CD8-positive, alpha-beta memory T cell (primary cell): ENCODE data around the gene CSNK1G1. TPM values are rescaled to one million over a fixed set of nuclear protein-coding genes. Genes with fewer than 3 reads are reported as not detected.

Experiments used
- CTCF ChIA-PET: fragments of 350-600 bp; sonication (Branson Sonifier 250); formaldehyde crosslinking; loops from one replicate; lab custom pipeline; 2021; ENCODE audit warnings: antibody characterized with exemption; lab: Charles Lee
- POLR2A ChIA-PET: fragments of 350-600 bp; sonication (Branson Sonifier 250); formaldehyde crosslinking; loops from one replicate; lab custom pipeline; 2021; ENCODE audit warnings: antibody characterized with exemption; lab: Charles Lee
- DNase-seq, 5 donors: peaks; one replicate each; pipeline versions ENCODE4 v3.0.0 to v3.0.0-alpha.2; 2020 to 2022; ENCODE audit warnings: mixed read lengths in 1 of 5
- H3K27ac ChIP-seq: one replicate; pipeline ENCODE4 v1.7.0; 2013; ENCODE audit warnings: low read depth, mild to moderate bottlenecking, low read length, moderate library complexity
- H3K27me3 ChIP-seq: 2 replicates; pipeline ENCODE4 v1.7.0; 2013; ENCODE audit warnings: low read length, mild to moderate bottlenecking; ENCODE audit not compliant: insufficient read depth, poor library complexity, severe bottlenecking
- H3K36me3 ChIP-seq: 2 replicates; pipeline ENCODE4 v1.7.0; 2013; ENCODE audit warnings: mild to moderate bottlenecking, low read length, moderate library complexity; ENCODE audit not compliant: insufficient read depth
- H3K4me1 ChIP-seq: 2 replicates; pipeline ENCODE4 v1.7.0; 2013; ENCODE audit warnings: mild to moderate bottlenecking, low read length, moderate library complexity; ENCODE audit not compliant: insufficient read depth
- H3K4me3 ChIP-seq: 2 replicates; pipeline ENCODE4 v1.7.0; 2013; ENCODE audit warnings: mild to moderate bottlenecking, low read length
- H3K9me3 ChIP-seq: 2 replicates; pipeline ENCODE4 v1.7.0; 2013; ENCODE audit warnings: mild to moderate bottlenecking, low read length
- H3K27ac Mint-ChIP-seq, 8 donors: one replicate each; pipeline ENCODE4 v1.8.0; 2020 to 2021; ENCODE audit warnings: mixed read lengths in 8 of 8, mild to moderate bottlenecking in 6 of 8, inconsistent platforms in 3 of 8, moderate library complexity in 3 of 8
- H3K27me3 Mint-ChIP-seq, 2 donors: one replicate each; pipeline ENCODE4 v1.8.0; 2020 to 2021; ENCODE audit warnings: mixed read lengths in 2 of 2, mild to moderate bottlenecking in 1 of 2, moderate library complexity in 1 of 2
- H3K36me3 Mint-ChIP-seq, 3 donors: one replicate each; pipeline ENCODE4 v1.8.0; 2020 to 2021; ENCODE audit warnings: mixed read lengths in 3 of 3, inconsistent platforms in 1 of 3, mild to moderate bottlenecking in 1 of 3
- H3K4me1 Mint-ChIP-seq, 3 donors: one replicate each; pipeline ENCODE4 v1.8.0; 2020 to 2021; ENCODE audit warnings: mixed read lengths in 3 of 3, inconsistent platforms in 1 of 3, mild to moderate bottlenecking in 1 of 3
- H3K4me3 Mint-ChIP-seq, 7 donors: one replicate each; pipeline ENCODE4 v1.8.0; 2020 to 2021; ENCODE audit warnings: mixed read lengths in 7 of 7, mild to moderate bottlenecking in 6 of 7, moderate library complexity in 4 of 7, inconsistent platforms in 2 of 7
- H3K9me3 Mint-ChIP-seq, 5 donors: one replicate each; pipeline ENCODE4 v1.8.0; 2020 to 2022; ENCODE audit warnings: mixed read lengths in 5 of 5, mild to moderate bottlenecking in 3 of 5, moderate library complexity in 2 of 5, inconsistent platforms in 1 of 5
- polyA plus RNA-seq: library from polyadenylated mRNA; unstranded; fragments of 300-500 nt; fragmentation: Illumina TruSeq; gene quantifications from one replicate; pipeline ENCODE4 v1.2.3, GENCODE V29; 2021
- total RNA-seq, 2 experiments: library from RNA; stranded (reverse); gene quantifications; one replicate each; pipeline ENCODE4 v1.2.3, GENCODE V29; 2021

Gene CSNK1G1
- total and polyA plus RNA-seq, 3 experiments from 2014 or later = 15.5 to 27.0 (median 25.6) TPM

GRCh38 chr15:64247535-64247905 lies 108.5 kb downstream of the CSNK1G1 start:
- Mint-ChIP-seq H3K9me3 (no peaks in the 10 kb centered on the region), H3K27me3 (no peaks in the 10 kb centered on the region), H3K4me3 (peak overlapping the region in 1 of 7 donors; percentile 1), H3K27ac (peak overlapping the region in 7 of 8 donors; percentile 31 to 80 (median 58)), H3K36me3 (peaks cover 10 to 17% (median 16%) of the 10 kb centered on the region in 3 donors), H3K4me1 (peaks cover 34 to 63% (median 62%) of the 10 kb centered on the region in 3 donors)
- POLR2A ChIA-PET = no interaction called here
- Histone ChIP-seq H3K4me3 (no peak overlapping the region), H3K36me3 (no peaks in the 10 kb centered on the region), H3K27ac (peak overlapping the region; percentile 60), H3K27me3 (no peaks in the 10 kb centered on the region), H3K9me3 (no peaks in the 10 kb centered on the region), H3K4me1 (peaks cover 12% of the 10 kb centered on the region)
- DNase-seq = no peak
- CTCF ChIA-PET = interaction anchor here (1.1 kb wide), 1 partner anchor 12 kb away, joined by 4 read pairs; no protein-coding TSS in a partner anchor

GRCh38 chr15:64246364-64247189 lies 109.4 kb downstream of the CSNK1G1 start:
- Histone ChIP-seq H3K4me1 (peaks cover 10% of the 10 kb centered on the region), H3K27me3 (no peaks in the 10 kb centered on the region), H3K9me3 (no peaks in the 10 kb centered on the region), H3K27ac (peak overlapping the region; percentile 60), H3K4me3 (no peak overlapping the region), H3K36me3 (no peaks in the 10 kb centered on the region)
- Mint-ChIP-seq H3K4me1 (peaks cover 36 to 66% (median 54%) of the 10 kb centered on the region in 3 donors), H3K9me3 (peaks cover 0 to 5% (median 0%) of the 10 kb centered on the region in 5 donors), H3K27me3 (no peaks in the 10 kb centered on the region), H3K36me3 (peaks cover 16 to 19% (median 17%) of the 10 kb centered on the region in 3 donors), H3K4me3 (peak overlapping the region in 2 of 7 donors; percentile 6 to 14), H3K27ac (peak overlapping the region in 5 of 8 donors; percentile 40 to 88 (median 73))
- DNase-seq = no peak
- ChIA-PET POLR2A (no interaction called here), CTCF (interaction anchor here (1.1 kb wide), 1 partner anchor 13 kb away, joined by 4 read pairs; no protein-coding TSS in a partner anchor)

GRCh38 chr15:64245405-64245804 lies 110.6 kb downstream of the CSNK1G1 start:
- H3K27me3 Mint-ChIP-seq = no peaks in the 10 kb centered on the region
- Histone ChIP-seq H3K4me3 (no peak overlapping the region), H3K9me3 (no peaks in the 10 kb centered on the region), H3K27me3 (no peaks in the 10 kb centered on the region), H3K27ac (no peak overlapping the region), H3K4me1 (peaks cover 5% of the 10 kb centered on the region), H3K36me3 (no peaks in the 10 kb centered on the region)
- POLR2A ChIA-PET = no interaction called here
- H3K36me3 Mint-ChIP-seq = peaks cover 12 to 21% (median 14%) of the 10 kb centered on the region in 3 donors
- peaks cover 30 to 65% (median 52%) of the 10 kb centered on the region in 3 donors for H3K4me1 Mint-ChIP-seq
- DNase-seq = no peak
- H3K4me3 Mint-ChIP-seq = no peak overlapping the region
- CTCF ChIA-PET = no interaction called here
- peak overlapping the region in 2 of 8 donors; percentile 62 to 80 for H3K27ac Mint-ChIP-seq
- H3K9me3 Mint-ChIP-seq = peaks cover 0 to 6% (median 0%) of the 10 kb centered on the region in 5 donors

GRCh38 chr15:64237677-64238076 lies 118.3 kb downstream of the CSNK1G1 start:
- Mint-ChIP-seq H3K4me1 (peaks cover 24 to 54% (median 48%) of the 10 kb centered on the region in 3 donors), H3K9me3 (peaks cover 0 to 6% (median 0%) of the 10 kb centered on the region in 5 donors), H3K4me3 (no peak overlapping the region), H3K27ac (no peak overlapping the region), H3K27me3 (no peaks in the 10 kb centered on the region), H3K36me3 (peaks cover 1 to 13% (median 3%) of the 10 kb centered on the region in 3 donors)
- Histone ChIP-seq H3K27me3 (no peaks in the 10 kb centered on the region), H3K9me3 (no peaks in the 10 kb centered on the region), H3K36me3 (no peaks in the 10 kb centered on the region), H3K27ac (no peak overlapping the region), H3K4me1 (no peaks in the 10 kb centered on the region), H3K4me3 (no peak overlapping the region)
- ChIA-PET CTCF (no interaction called here), POLR2A (interaction anchor here (0.8 kb wide), 1 partner anchor 9 kb away, joined by 3 read pairs; no protein-coding TSS in a partner anchor)
- DNase-seq = no peak

- H3K27me3 ChIP-seq = no peaks in the 10 kb centered on the region
- H3K36me3 ChIP-seq = no peaks in the 10 kb centered on the region
- H3K4me3 Mint-ChIP-seq = no peak overlapping the region
- H3K36me3 Mint-ChIP-seq = peaks cover 0 to 1% (median 0%) of the 10 kb centered on the region in 3 donors
- no peaks in the 10 kb centered on the region for H3K4me1 ChIP-seq
- H3K4me1 Mint-ChIP-seq = peaks cover 24 to 52% (median 51%) of the 10 kb centered on the region in 3 donors
- H3K27ac ChIP-seq = no peak overlapping the region
- no peaks in the 10 kb centered on the region for H3K27me3 Mint-ChIP-seq
- no peak for DNase-seq
- no peak overlapping the region for H3K4me3 ChIP-seq
- CTCF ChIA-PET = no interaction called here
- POLR2A ChIA-PET = no interaction called here
- H3K9me3 ChIP-seq = no peaks in the 10 kb centered on the region
- no peak overlapping the region for H3K27ac Mint-ChIP-seq
- no peaks in the 10 kb centered on the region for H3K9me3 Mint-ChIP-seq
These were observed 119.6 kb downstream of the CSNK1G1 start for GRCh38 chr15:64236156-64236894.

GRCh38 chr15:64235552-64235951 lies 120.4 kb downstream of the CSNK1G1 start:
- H3K4me3 ChIP-seq = no peak overlapping the region
- H3K27me3 ChIP-seq = no peaks in the 10 kb centered on the region
- no peaks in the 10 kb centered on the region for H3K4me1 ChIP-seq
- DNase-seq = no peak
- no peak overlapping the region for H3K4me3 Mint-ChIP-seq
- H3K36me3 ChIP-seq = no peaks in the 10 kb centered on the region
- no peaks in the 10 kb centered on the region for H3K9me3 ChIP-seq
- ChIA-PET CTCF (no interaction called here), POLR2A (no interaction called here)
- peaks cover 23 to 46% (median 45%) of the 10 kb centered on the region in 3 donors for H3K4me1 Mint-ChIP-seq
- H3K27ac Mint-ChIP-seq = peak overlapping the region in 1 of 8 donors; percentile 7
- H3K9me3 Mint-ChIP-seq = no peaks in the 10 kb centered on the region
- H3K27me3 Mint-ChIP-seq = no peaks in the 10 kb centered on the region
- no peak overlapping the region for H3K27ac ChIP-seq
- peaks cover 0 to 1% (median 0%) of the 10 kb centered on the region in 3 donors for H3K36me3 Mint-ChIP-seq

- no peak for DNase-seq
- no peak overlapping the region for H3K4me3 Mint-ChIP-seq
- Histone ChIP-seq H3K36me3 (no peaks in the 10 kb centered on the region), H3K9me3 (no peaks in the 10 kb centered on the region), H3K27me3 (no peaks in the 10 kb centered on the region), H3K27ac (no peak overlapping the region), H3K4me1 (no peaks in the 10 kb centered on the region), H3K4me3 (no peak overlapping the region)
- no peaks in the 10 kb centered on the region for H3K27me3 Mint-ChIP-seq
- H3K4me1 Mint-ChIP-seq = peaks cover 14 to 33% (median 33%) of the 10 kb centered on the region in 3 donors
- POLR2A ChIA-PET = no interaction called here
- H3K9me3 Mint-ChIP-seq = no peaks in the 10 kb centered on the region
- peaks cover 0 to 1% (median 0%) of the 10 kb centered on the region in 3 donors for H3K36me3 Mint-ChIP-seq
- CTCF ChIA-PET = no interaction called here
- no peak overlapping the region for H3K27ac Mint-ChIP-seq
These were observed 122.7 kb downstream of the CSNK1G1 start for GRCh38 chr15:64233299-64233698.
